HG03558 (cell line): ENCODE measurements around the gene FOXL1.
"Not testable (repeated sequence)": the region's sequence is repeated elsewhere in the genome, so short reads cannot be mapped to it uniquely, and the experiment has no call there.

ENCODE experiments used
- ATAC-seq: cut with Tn5 transposase; IDR thresholded peaks from one replicate; pipeline ENCODE4 v1.9.1; 2021; ENCODE audit warnings: moderate number of reproducible peaks; ENCODE audit not compliant: unreplicated experiment; ENCODE audit errors: extremely low read depth

Gene FOXL1

GRCh38 chr16:86579268-86580062 lies 1.1 kb downstream of the FOXL1 start:
- ATAC-seq = no peak

- no peak for ATAC-seq
Measured at GRCh38 chr16:86580063-86580790, 1.9 kb downstream of the FOXL1 start.

- no peak for ATAC-seq
Measured at GRCh38 chr16:86580791-86581170, 2.4 kb downstream of the FOXL1 start.

- no peak for ATAC-seq
Measured at GRCh38 chr16:86581458-86581857, 3.1 kb downstream of the FOXL1 start.

GRCh38 chr16:86584071-86584685 lies 5.8 kb downstream of the FOXL1 start:
- no peak for ATAC-seq

- no peak for ATAC-seq
Measured at GRCh38 chr16:86584726-86585721, 6.7 kb downstream of the FOXL1 start.

- no peak for ATAC-seq
Measured at GRCh38 chr16:86585821-86586611, 7.7 kb downstream of the FOXL1 start.

GRCh38 chr16:86587487-86587886 lies 9.1 kb downstream of the FOXL1 start:
- ATAC-seq = no peak

- ATAC-seq = not testable (repeated sequence)
Measured at GRCh38 chr16:86587955-86588354, 9.6 kb downstream of the FOXL1 start.

- ATAC-seq = no peak
Measured at GRCh38 chr16:86590501-86591144, 12.3 kb downstream of the FOXL1 start.

GRCh38 chr16:86591270-86591669 lies 12.9 kb downstream of the FOXL1 start:
- ATAC-seq = no peak

- ATAC-seq = no peak
Measured at GRCh38 chr16:86593913-86594620, 15.7 kb downstream of the FOXL1 start.

- no peak for ATAC-seq
Measured at GRCh38 chr16:86594721-86595120, 16.4 kb downstream of the FOXL1 start.

GRCh38 chr16:86595983-86596605 lies 17.7 kb downstream of the FOXL1 start:
- no peak for ATAC-seq

GRCh38 chr16:86597126-86597879 lies 19.0 kb downstream of the FOXL1 start:
- no peak for ATAC-seq

GRCh38 chr16:86597880-86598606 lies 19.7 kb downstream of the FOXL1 start:
- no peak for ATAC-seq
